ENCODE results near the gene VTI1A. TPM values are rescaled to one million over a fixed set of nuclear protein-coding genes. Genes with fewer than 3 reads are reported as not detected.

VTI1A gene
- total and polyA plus RNA-seq, 9 of the 15 experiments (the other 6 are each of a cell fraction or from before 2014, with no cell fraction given) = 9.3 to 21.4 (median 16.0) TPM

- H3K9ac ChIP-seq (ENCODE audit: insufficient read depth in 1 of 2, low read depth in 2 of 2, low read length in 2 of 2) = no peak overlapping the region
- 58% methylated on average over 3 of the region's 3 CpGs for WGBS (ENCODE audit: insufficient coverage, low coverage, missing lambda C conversion rate)
- H3K9me1 ChIP-seq (ENCODE audit: control insufficient read depth, insufficient read depth, low read length) = no peaks in the 10 kb centered on the region
- H4K20me1 ChIP-seq (replicated peaks; ENCODE audit: control insufficient read depth, insufficient read depth, low read length) = no peaks in the 10 kb centered on the region
- no peak for FAIRE-seq
- no peaks in the 10 kb centered on the region for H3K4me1 ChIP-seq (replicated peaks in 1 of 2; ENCODE audit: control insufficient read depth in 2 of 2, insufficient read depth in 2 of 2, low read length in 2 of 2)
- TF ChIP-seq IRF1 (CRISPR knock-in tag; IDR thresholded peaks at IDR 0.05; ENCODE audit: borderline replicate concordance) (no peak), TRIM24 (IDR thresholded peaks at IDR 0.05) (no peak), ZZZ3 (IDR thresholded peaks at IDR 0.05) (no peak), ZNF785 (CRISPR knock-in tag; IDR thresholded peaks at IDR 0.05) (no peak), SMAD1 (IDR thresholded peaks at IDR 0.05; ENCODE audit: low read depth, low read length, partially characterized antibody) (no peak), RFX5 (IDR thresholded peaks at IDR 0.05; ENCODE audit: low read depth, low read length) (no peak), SAFB2 (IDR thresholded peaks at IDR 0.05; ENCODE audit: borderline replicate concordance, low read depth, low read length, severe bottlenecking) (no peak), SMARCA5 (IDR thresholded peaks at IDR 0.05) (no peak), THRAP3 (IDR thresholded peaks at IDR 0.05; ENCODE audit: borderline replicate concordance) (no peak), NFXL1 (CRISPR knock-in tag; IDR thresholded peaks at IDR 0.05) (no peak), ZBTB49 (CRISPR knock-in tag; IDR thresholded peaks at IDR 0.05; ENCODE audit: borderline replicate concordance) (no peak), SETDB1 (IDR thresholded peaks at IDR 0.05; ENCODE audit: low read length) (no peak), YY1 (IDR thresholded peaks at IDR 0.05; ENCODE audit: borderline replicate concordance in 1 of 3, control insufficient read depth in 1 of 3, extremely low read depth in 1 of 3, insufficient read depth in 3 of 3, insufficient read length in 1 of 3, insufficient replicate concordance in 2 of 3, low read depth in 1 of 3, low read length in 2 of 3) (no peak)
- H3K79me2 ChIP-seq (ENCODE audit: control insufficient read depth, insufficient read depth, low read length) = no peaks in the 10 kb centered on the region
- DNase-seq (ENCODE audit: extremely low read depth in 1 of 4, low spot score in 3 of 4) = no peak
- H3K36me3 ChIP-seq (ENCODE audit: control insufficient read depth, insufficient read depth, low read length) = no peaks in the 10 kb centered on the region
- no peak for ATAC-seq
- in situ Hi-C loops (cut with MboI) (no loop called here), intact Hi-C loops (cut with micrococcal nuclease) (no loop called here)
- H3K4me3 ChIP-seq = no peak overlapping the region
- no peaks in the 10 kb centered on the region for H3K27me3 ChIP-seq (ENCODE audit: control insufficient read depth in 2 of 2, insufficient read depth in 2 of 2, low read length in 2 of 2)
- no peak overlapping the region for H3K27ac ChIP-seq (ENCODE audit: extremely low read depth, low read depth, low read length)
- no peak overlapping the region for H2AFZ ChIP-seq (ENCODE audit: low read depth, low read length)
- CTCF ChIA-PET (ENCODE audit: low intra/inter-chr PET ratio) = no interaction called here
- no peaks in the 10 kb centered on the region for H3K9me3 ChIP-seq (replicated peaks; ENCODE audit: control insufficient read depth, insufficient read depth, low read depth, low read length)
- BruUV-seq (replicated peaks) = no TSS peak
- POLR2A ChIA-PET = no interaction called here
- no peak overlapping the region for H3K4me2 ChIP-seq (ENCODE audit: insufficient read depth, low read length)
Measured at GRCh38 chr10:112728118-112728883, 281.3 kb downstream of the VTI1A start.

All from K562 (cell line).